DMS114 treated with DMSO at 0.1 percent for 48 hours (cell line): Measurements from ENCODE around the gene NPM3.
"Not testable (repeated sequence)": the region's sequence is repeated elsewhere in the genome, so short reads cannot be mapped to it uniquely, and the experiment has no call there.

ENCODE experiments used
- DNase-seq: peaks from one replicate; lab custom pipeline; 2025; ENCODE audit not compliant: unreplicated experiment; lab: John Stamatoyannopoulos, UW

The NPM3 gene

GRCh38 chr10:101807158-101807557, 23.9 kb upstream of the NPM3 start:
- no peak for DNase-seq

DNA sequence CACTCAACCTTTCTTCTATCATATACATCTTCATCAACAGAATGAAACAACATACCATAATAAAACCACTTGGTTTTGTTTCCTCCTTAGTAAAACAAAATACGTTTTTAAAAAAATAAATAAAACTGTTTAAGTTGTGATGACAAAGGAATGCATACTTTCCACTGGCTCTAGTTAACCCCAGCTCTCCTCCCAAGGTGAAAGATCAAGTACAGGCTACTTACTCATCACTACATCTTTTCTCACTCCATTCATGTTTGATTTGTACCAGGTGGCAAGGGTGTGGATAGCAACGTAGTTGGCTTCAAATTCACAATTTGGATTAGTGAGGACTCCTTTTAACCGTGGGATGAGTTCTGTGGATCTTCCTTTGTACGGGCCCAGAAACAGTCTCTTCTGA, 20.3 kb upstream of the NPM3 start:
- no peak for DNase-seq

- DNase-seq: no peak
Measured at GRCh38 chr10:101797403-101798059, 14.3 kb upstream of the NPM3 start.

- no peak for DNase-seq
Measured at GRCh38 chr10:101793526-101793925, 10.3 kb upstream of the NPM3 start.

GRCh38 chr10:101789686-101790085, 6.4 kb upstream of the NPM3 start:
- DNase-seq: no peak

DNA sequence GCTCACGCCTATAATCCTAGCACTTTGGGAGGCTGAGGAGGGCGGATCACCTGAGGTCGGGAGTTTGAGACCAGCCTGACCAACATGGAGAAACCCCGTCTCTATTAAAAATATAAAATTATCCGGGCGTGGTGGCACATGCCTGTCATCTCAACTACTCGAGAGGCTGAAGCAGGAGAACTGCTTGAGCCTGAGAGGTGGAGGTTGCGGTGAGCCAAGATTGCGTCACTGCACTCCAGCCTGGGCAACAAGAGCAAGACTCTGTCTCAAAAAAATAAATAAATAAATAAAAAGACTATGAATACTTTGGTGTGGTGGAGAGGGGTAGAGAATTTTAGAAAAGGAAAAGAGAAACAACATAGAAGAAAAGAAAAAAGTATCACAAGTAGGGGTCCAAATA, 6.0 kb upstream of the NPM3 start:
- not testable (repeated sequence) for DNase-seq

DNA sequence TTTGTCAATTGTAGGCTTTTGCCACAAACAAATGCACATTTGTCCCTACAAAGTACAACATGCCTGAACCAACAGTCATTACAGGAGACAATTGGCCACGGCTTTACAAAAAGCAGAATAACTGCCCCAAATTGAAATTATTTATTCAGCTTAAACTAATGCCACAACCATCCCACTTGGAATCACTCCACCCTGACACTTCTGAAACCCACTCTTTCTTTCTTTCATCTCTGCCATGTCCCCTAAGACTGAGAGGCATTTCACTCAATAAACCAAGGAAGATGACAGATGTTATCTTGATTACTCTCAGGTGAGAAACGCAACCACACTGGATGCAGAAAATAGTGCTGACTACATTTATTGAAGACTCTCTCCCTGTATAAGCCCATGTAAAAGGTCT, 2.6 kb upstream of the NPM3 start:
- DNase-seq: no peak

DNA sequence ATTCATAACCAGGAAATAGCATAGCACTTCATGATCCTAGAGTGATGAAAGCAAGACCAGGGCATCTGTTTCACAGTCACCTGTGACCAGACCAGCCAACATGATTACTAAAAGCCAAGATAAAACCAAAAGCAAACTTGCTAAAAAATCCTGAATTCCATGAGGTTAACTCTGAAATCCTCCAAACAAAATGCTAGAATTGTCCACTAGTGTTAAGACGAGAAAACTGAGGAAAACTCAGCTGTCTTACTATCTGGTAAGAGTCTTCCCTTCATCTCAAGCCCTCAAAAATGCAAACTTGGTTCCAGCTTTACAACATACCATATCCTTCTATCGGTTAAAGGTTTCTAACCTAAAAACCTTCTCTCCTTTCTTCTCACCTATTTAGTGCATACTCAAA, 1.3 kb upstream of the NPM3 start:
- no peak for DNase-seq

- no peak for DNase-seq
Measured at GRCh38 chr10:101783736-101784118, 481 bp upstream of the NPM3 start.

GRCh38 chr10:101781984-101782810, 1.0 kb downstream of the NPM3 start:
- no peak for DNase-seq

GRCh38 chr10:101781655-101781983, 1.6 kb downstream of the NPM3 start:
- no peak for DNase-seq

- DNase-seq: peak; percentile 62
Measured at GRCh38 chr10:101780818-101781654, 2.2 kb downstream of the NPM3 start.

DNA sequence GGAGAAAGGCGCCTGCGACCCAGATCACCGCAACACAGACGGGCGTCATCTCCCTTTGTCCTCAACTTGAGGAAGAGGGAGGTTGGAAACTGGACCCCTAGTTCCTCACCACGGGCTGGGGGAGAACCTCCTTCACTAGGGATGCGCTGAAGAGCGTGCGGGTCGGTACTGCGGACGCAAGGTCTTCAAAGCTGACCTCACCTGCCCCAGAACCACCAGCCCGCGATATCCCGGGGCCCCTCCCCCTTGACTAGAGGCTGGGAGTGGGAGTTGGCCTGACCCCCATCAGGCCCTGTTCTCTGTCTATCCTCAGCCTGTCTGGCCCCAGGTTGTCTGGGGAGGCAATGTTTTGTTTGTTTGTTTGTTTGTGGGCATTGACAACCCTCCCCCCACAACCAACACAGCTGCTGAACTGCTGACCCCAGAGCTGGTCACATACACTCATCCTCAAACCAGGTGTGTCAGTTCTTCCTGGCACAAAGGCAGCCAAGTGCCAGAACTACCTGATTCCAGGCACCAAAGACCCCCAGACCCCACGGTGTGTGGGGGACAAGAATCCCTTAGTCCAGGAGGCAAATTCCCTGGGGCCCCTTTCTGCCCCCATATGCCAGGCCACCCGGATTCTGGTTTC, 2.9 kb downstream of the NPM3 start:
- no peak for DNase-seq

- DNase-seq: no peak
Measured at GRCh38 chr10:101779544-101780186, 3.6 kb downstream of the NPM3 start.

GRCh38 chr10:101778781-101779543, 4.3 kb downstream of the NPM3 start:
- no peak for DNase-seq

DNA sequence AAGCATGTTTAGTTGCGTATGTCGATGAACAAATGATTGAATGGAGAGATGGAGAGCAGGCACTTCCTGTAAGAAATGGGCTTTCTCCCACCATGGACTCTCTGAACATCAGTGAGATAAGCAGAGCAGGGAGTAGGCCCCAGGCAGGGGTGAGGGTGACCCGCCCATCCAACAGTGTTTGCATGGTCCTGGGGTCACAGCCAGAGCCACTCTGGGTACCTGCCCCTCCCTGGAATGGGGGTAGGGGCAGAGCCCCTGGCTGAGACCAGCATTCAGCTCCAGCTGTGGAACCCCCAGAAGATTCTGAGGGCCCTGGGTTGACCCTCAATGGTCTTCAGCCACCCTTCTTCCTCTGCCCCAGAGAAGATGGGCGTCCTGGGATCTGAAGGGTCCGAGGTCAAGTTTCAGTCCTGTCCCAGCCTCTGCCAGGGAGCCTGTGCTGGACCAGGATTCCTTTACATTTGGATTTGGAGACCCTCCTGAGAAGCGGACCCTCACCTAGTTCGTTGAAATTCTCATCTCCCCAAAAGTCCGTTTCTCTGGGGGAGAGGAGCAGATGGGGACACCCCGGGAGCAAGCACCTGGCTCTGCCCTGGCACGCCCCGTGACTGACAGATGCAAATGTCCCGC, 5.0 kb downstream of the NPM3 start:
- DNase-seq: no peak

GRCh38 chr10:101777619-101778145, 5.6 kb downstream of the NPM3 start:
- no peak for DNase-seq

DNA sequence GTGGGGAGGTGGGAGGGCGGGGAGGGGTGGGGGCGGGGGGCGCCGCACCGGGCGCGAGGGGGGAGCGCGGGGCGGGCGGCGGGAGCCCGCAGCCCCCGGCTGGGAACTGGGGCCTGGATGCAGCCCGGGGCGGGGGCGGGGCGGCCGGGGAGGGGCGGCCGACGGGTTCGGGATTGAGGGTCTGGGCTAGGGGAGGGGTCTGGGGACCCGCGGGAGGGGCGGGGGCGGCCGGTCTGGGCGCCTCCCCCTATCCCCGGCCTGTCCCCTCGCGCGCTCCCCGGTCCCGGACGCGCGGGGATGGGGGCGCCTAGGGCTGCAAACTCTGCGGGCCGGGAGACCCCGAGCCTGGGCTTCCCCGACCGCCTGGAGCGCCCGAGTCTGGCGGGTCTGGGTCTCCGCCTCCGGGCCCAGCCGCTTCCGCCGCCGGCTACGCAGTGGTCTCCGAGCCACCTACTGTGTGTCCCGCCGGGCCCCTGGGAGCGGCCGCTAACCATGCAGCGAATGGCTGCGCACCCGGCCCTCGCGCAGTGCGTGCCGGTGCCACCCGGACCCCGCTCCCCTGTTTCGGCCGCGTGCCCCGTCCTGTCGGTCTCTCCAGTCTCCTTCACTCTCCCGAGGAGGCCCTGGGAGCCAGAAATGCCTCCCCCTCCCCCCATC, 7.0 kb downstream of the NPM3 start:
- DNase-seq: no peak
